Peyer's patch (tissue), 4 donors: ENCODE data around the gene IGLL1. TPM values are rescaled to one million over a fixed set of nuclear protein-coding genes. Genes with fewer than 3 reads are reported as not detected.

ENCODE experiments used
- DNase-seq, 3 donors: peaks; one replicate each; pipeline ENCODE4 v3.0.0-alpha.2; 2017 to 2019
- H3K27ac ChIP-seq, 4 donors: fragments of 200-600 bp; sonication (generic); one replicate each; pipeline ENCODE4 v1.5.1; 2016 to 2019
- H3K27me3 ChIP-seq, 2 donors: fragments of 200-600 bp; sonication (generic); one replicate each; pipeline ENCODE4 v1.5.1; 2019
- H3K36me3 ChIP-seq, 3 donors: fragments of 200-600 bp; sonication (generic); one replicate each; pipeline ENCODE4 v1.5.1; 2016 to 2019
- H3K4me1 ChIP-seq, 4 donors: fragments of 200-600 bp; sonication (generic); one replicate each; pipeline ENCODE4 v1.5.1; 2016 to 2019
- H3K4me3 ChIP-seq, 4 donors: fragments of 200-600 bp; sonication (generic); 1 replicate in 3 of 4; 2 replicates in 1 of 4; pipeline ENCODE4 v1.5.1; 2016 to 2019; ENCODE audit warnings: mild to moderate bottlenecking in 1 of 4
- H3K9me3 ChIP-seq, 4 donors: fragments of 200-600 bp; sonication (generic); one replicate each; pipeline ENCODE4 v1.5.1; 2016 to 2019; ENCODE audit warnings: mild to moderate bottlenecking in 1 of 4
- CTCF ChIP-seq, 6 experiments: fragments of 450-650 bp in 4 of 6; fragments of 200-600 bp in 2 of 6; sonication (generic) in 1 of 6; IDR thresholded peaks; one replicate each; pipeline ENCODE4 v1.5.1; 2017 to 2019; ENCODE audit warnings: antibody characterized with exemption in 6 of 6, mild to moderate bottlenecking in 3 of 6, moderate library complexity in 1 of 6
- POLR2A ChIP-seq, 2 donors: fragments of 450-650 bp; IDR thresholded peaks; one replicate each; pipeline ENCODE4 v1.5.1; 2017; ENCODE audit warnings: antibody characterized with exemption in 2 of 2, mild to moderate bottlenecking in 2 of 2, moderate library complexity in 2 of 2
- total RNA-seq, 4 donors: library from RNA; depleted of rRNA; stranded (reverse); fragments of >200 nt; gene quantifications; one replicate each; pipeline ENCODE4 v1.1.0, GENCODE V29; 2016

The IGLL1 gene
- total RNA-seq, 4 donors from 2014 or later = not detected

- H3K27ac ChIP-seq = no peak overlapping the region
- peaks cover 0 to 17% (median 0%) of the 10 kb centered on the region in 4 donors for H3K4me1 ChIP-seq
- H3K36me3 ChIP-seq = no peaks in the 10 kb centered on the region
- H3K4me3 ChIP-seq = no peak overlapping the region
- H3K27me3 ChIP-seq = no peaks in the 10 kb centered on the region
- TF ChIP-seq CTCF (IDR thresholded peaks at IDR 0.05) (no peak), POLR2A (IDR thresholded peaks at IDR 0.05) (no peak)
- DNase-seq = no peak
- no peaks in the 10 kb centered on the region for H3K9me3 ChIP-seq
Observed at GRCh38 chr22:23530106-23530505, 50.0 kb downstream of the IGLL1 start.

- DNase-seq = peak in 1 of 3 donors; percentile 33
- Histone ChIP-seq H3K27me3 (no peaks in the 10 kb centered on the region), H3K9me3 (no peaks in the 10 kb centered on the region), H3K36me3 (no peaks in the 10 kb centered on the region), H3K4me3 (no peak overlapping the region), H3K4me1 (peaks cover 0 to 17% (median 0%) of the 10 kb centered on the region in 4 donors), H3K27ac (no peak overlapping the region)
- TF ChIP-seq CTCF (IDR thresholded peaks at IDR 0.05) = no peak
- no peak for TF ChIP-seq POLR2A (IDR thresholded peaks at IDR 0.05)
Observed at GRCh38 chr22:23529166-23530103, 50.7 kb downstream of the IGLL1 start.

- TF ChIP-seq CTCF (IDR thresholded peaks at IDR 0.05) = no peak
- TF ChIP-seq POLR2A (IDR thresholded peaks at IDR 0.05) = no peak
- peak in 1 of 3 donors; percentile 36 for DNase-seq
- H3K27ac ChIP-seq = no peak overlapping the region
Observed at GRCh38 chr22:23527971-23528740, 51.9 kb downstream of the IGLL1 start.

GRCh38 chr22:23526596-23527316 is 53.3 kb downstream of the IGLL1 start:
- no peaks in the 10 kb centered on the region for H3K36me3 ChIP-seq
- H3K9me3 ChIP-seq = no peaks in the 10 kb centered on the region
- H3K27me3 ChIP-seq = no peaks in the 10 kb centered on the region
- no peak for TF ChIP-seq POLR2A (IDR thresholded peaks at IDR 0.05)
- no peak for TF ChIP-seq CTCF (IDR thresholded peaks at IDR 0.05)
- DNase-seq = no peak
- no peak overlapping the region for H3K4me3 ChIP-seq
- peaks cover 0 to 12% (median 4%) of the 10 kb centered on the region in 4 donors for H3K4me1 ChIP-seq
- H3K27ac ChIP-seq = no peak overlapping the region

More at GRCh38 chr22:23527971-23528740, 51.9 kb downstream of the IGLL1 start:
- Histone ChIP-seq H3K27me3 (no peaks in the 10 kb centered on the region), H3K4me1 (peaks cover 0 to 5% (median 0%) of the 10 kb centered on the region in 4 donors), H3K9me3 (no peaks in the 10 kb centered on the region), H3K4me3 (no peak overlapping the region), H3K36me3 (no peaks in the 10 kb centered on the region)

- Histone ChIP-seq H3K4me1 (peaks cover 0 to 23% (median 10%) of the 10 kb centered on the region in 4 donors), H3K36me3 (no peaks in the 10 kb centered on the region), H3K27me3 (no peaks in the 10 kb centered on the region), H3K27ac (no peak overlapping the region), H3K4me3 (no peak overlapping the region), H3K9me3 (no peaks in the 10 kb centered on the region)
- TF ChIP-seq POLR2A (IDR thresholded peaks at IDR 0.05) (no peak), CTCF (IDR thresholded peaks at IDR 0.05) (no peak)
- DNase-seq = no peak
Observed at GRCh38 chr22:23525510-23525909, 54.6 kb downstream of the IGLL1 start.
